SH-SY5Y (cell line): ENCODE measurements around the gene TNFRSF9.

Experiments
- GATA2 ChIP-seq: IDR thresholded peaks from 2 replicates; pipeline ENCODE4 v1.6.1; 2011; ENCODE audit warnings: mild to moderate bottlenecking, low read depth, low read length
- GATA3 ChIP-seq: IDR thresholded peaks from 2 replicates; pipeline ENCODE4 v1.6.1; 2011; ENCODE audit warnings: low read depth, mild to moderate bottlenecking, low read length, moderate library complexity

DNA sequence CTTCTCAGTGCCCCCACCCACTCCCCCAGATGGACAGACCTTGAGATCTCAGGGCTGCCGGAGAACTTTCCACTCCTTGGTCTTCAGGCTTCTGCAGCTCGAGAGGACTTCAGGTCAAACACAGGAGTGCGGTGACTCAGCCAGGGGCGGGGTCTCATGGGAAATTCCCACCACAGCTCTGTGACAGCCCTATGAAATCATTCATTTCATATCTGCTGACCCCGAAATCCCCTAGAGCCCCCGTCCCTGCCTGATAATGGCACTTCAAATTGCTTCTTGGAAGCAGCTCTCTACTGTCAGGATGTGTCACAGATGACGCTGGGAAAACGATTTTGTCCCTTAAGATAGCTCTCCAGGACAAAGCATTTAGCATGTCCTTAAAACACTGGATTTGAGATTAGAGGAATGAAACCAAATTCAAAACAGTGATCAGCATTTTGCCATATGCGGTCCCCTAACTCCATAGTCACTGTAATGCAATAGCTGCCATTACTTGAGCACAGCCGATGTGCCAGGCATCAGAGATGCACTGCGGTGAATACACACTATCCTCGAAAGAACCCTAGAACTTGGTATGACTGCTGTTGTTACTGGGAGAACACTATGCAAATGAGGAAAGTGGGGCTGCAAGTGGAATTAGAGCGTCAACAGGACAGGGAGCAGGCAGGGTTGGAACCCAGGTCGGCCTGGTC is at the start of gene TNFRSF9:
- TF ChIP-seq GATA3 (no peak), GATA2 (no peak)
